Dendritic cell treated with granulocyte-macrophage colony-stimulating factor and Interleukin-4, amounts not matched to agents 40 ng/mL and 50 ng/mL, for 4 days (primary cell): ENCODE data around the gene FBXO28.

Source experiments
- H3K27ac Mint-ChIP-seq: one replicate; pipeline ENCODE4 v1.8.0; 2022; ENCODE audit warnings: mild to moderate bottlenecking, mixed read lengths
- H3K27me3 Mint-ChIP-seq: one replicate; pipeline ENCODE4 v1.8.0; 2022; ENCODE audit warnings: mild to moderate bottlenecking, mixed read lengths
- H3K36me3 Mint-ChIP-seq: one replicate; pipeline ENCODE4 v1.8.0; 2022; ENCODE audit warnings: low read depth, mixed read lengths
- H3K4me1 Mint-ChIP-seq: one replicate; pipeline ENCODE4 v1.8.0; 2022; ENCODE audit warnings: low read depth, mixed read lengths
- H3K4me3 Mint-ChIP-seq: one replicate; pipeline ENCODE4 v1.8.0; 2022; ENCODE audit warnings: mild to moderate bottlenecking, moderate library complexity, mixed read lengths
- H3K9me3 Mint-ChIP-seq: one replicate; pipeline ENCODE4 v1.8.0; 2022; ENCODE audit warnings: mixed read lengths
- intact Hi-C: fragments of 100-400 bp; cut with micrococcal nuclease; formaldehyde crosslinking; loops from one replicate; pipeline ENCODE4 v1.15.0; 2022

Gene FBXO28

GRCh38 chr1:224141693-224142092 is 27.8 kb downstream of the FBXO28 start:
- peaks cover 6% of the 10 kb centered on the region for H3K4me1 Mint-ChIP-seq
- no peak overlapping the region for H3K27ac Mint-ChIP-seq
- H3K36me3 Mint-ChIP-seq = peaks cover 77% of the 10 kb centered on the region
- H3K27me3 Mint-ChIP-seq = no peaks in the 10 kb centered on the region
- H3K9me3 Mint-ChIP-seq = no peaks in the 10 kb centered on the region
- intact Hi-C loops = no loop called here
- H3K4me3 Mint-ChIP-seq = no peak overlapping the region

- intact Hi-C loops = no loop called here
- no peaks in the 10 kb centered on the region for H3K27me3 Mint-ChIP-seq
- peaks cover 61% of the 10 kb centered on the region for H3K36me3 Mint-ChIP-seq
- no peaks in the 10 kb centered on the region for H3K4me1 Mint-ChIP-seq
- no peaks in the 10 kb centered on the region for H3K9me3 Mint-ChIP-seq
- no peak overlapping the region for H3K27ac Mint-ChIP-seq
- no peak overlapping the region for H3K4me3 Mint-ChIP-seq
Measured at GRCh38 chr1:224149709-224150108, 35.8 kb downstream of the FBXO28 start.

GRCh38 chr1:224151117-224151516 is 37.2 kb downstream of the FBXO28 start:
- Mint-ChIP-seq H3K27me3 (no peaks in the 10 kb centered on the region), H3K36me3 (peaks cover 63% of the 10 kb centered on the region), H3K27ac (no peak overlapping the region), H3K4me3 (no peak overlapping the region), H3K9me3 (no peaks in the 10 kb centered on the region), H3K4me1 (no peaks in the 10 kb centered on the region)
- intact Hi-C loops = no loop called here

DNA sequence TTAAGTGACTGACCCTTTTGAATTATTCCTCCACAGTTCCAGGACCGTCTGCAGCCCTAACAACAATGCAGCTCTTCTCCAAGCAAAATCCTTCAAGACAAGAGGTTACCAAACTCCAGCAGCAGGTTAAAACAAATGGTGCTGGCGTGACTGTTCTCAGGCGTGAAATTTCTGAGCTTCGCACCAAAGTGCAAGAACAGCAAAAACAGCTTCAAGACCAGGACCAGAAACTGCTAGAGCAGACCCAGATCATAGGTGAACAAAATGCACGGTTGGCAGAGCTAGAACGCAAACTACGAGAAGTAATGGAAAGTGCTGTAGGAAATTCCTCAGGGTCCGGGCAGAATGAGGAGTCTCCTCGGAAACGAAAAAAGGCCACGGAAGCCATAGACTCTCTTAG is 43.4 kb downstream of the FBXO28 start:
- Mint-ChIP-seq H3K27ac (no peak overlapping the region), H3K36me3 (peaks cover 71% of the 10 kb centered on the region), H3K9me3 (no peaks in the 10 kb centered on the region), H3K27me3 (no peaks in the 10 kb centered on the region), H3K4me1 (no peaks in the 10 kb centered on the region), H3K4me3 (no peak overlapping the region)
- intact Hi-C loops = no loop called here

- no peak overlapping the region for H3K27ac Mint-ChIP-seq
- intact Hi-C loops = no loop called here
- peaks cover 55% of the 10 kb centered on the region for H3K36me3 Mint-ChIP-seq
Measured at GRCh38 chr1:224159541-224159940, 45.6 kb downstream of the FBXO28 start.

GRCh38 chr1:224160171-224160682 is 46.3 kb downstream of the FBXO28 start:
- no peaks in the 10 kb centered on the region for H3K4me1 Mint-ChIP-seq
- no peak overlapping the region for H3K27ac Mint-ChIP-seq
- H3K36me3 Mint-ChIP-seq = peaks cover 52% of the 10 kb centered on the region
- intact Hi-C loops = loop anchor here (5.0 kb wide), 1 partner anchor 43 kb away; no protein-coding TSS in a partner anchor
- H3K9me3 Mint-ChIP-seq = no peaks in the 10 kb centered on the region
- no peaks in the 10 kb centered on the region for H3K27me3 Mint-ChIP-seq
- no peak overlapping the region for H3K4me3 Mint-ChIP-seq

More at GRCh38 chr1:224159541-224159940, 45.6 kb downstream of the FBXO28 start:
- no peaks in the 10 kb centered on the region for H3K27me3 Mint-ChIP-seq
- no peaks in the 10 kb centered on the region for H3K4me1 Mint-ChIP-seq
- no peak overlapping the region for H3K4me3 Mint-ChIP-seq
- no peaks in the 10 kb centered on the region for H3K9me3 Mint-ChIP-seq

DNA sequence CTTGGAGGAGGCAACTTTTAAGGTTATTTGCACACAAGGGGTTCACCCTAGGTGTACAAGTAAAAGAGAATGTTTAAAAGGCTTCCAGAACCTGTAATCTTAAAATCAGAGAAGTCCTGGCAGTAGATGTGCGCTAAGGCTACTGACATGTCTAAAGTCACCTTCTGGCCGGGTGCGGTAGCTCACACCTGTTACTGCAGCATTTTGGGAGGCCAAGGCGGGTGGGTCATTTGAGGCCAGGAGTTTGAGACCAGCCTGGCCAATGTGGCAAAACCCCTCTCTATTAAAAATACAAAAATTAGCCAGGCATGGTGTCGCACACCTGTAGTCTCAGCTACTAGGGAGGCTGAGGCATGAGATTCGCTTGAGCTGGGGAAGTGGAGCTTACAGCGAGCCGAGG is 48.9 kb downstream of the FBXO28 start:
- H3K4me3 Mint-ChIP-seq = no peak overlapping the region
- H3K4me1 Mint-ChIP-seq = no peaks in the 10 kb centered on the region
- H3K27ac Mint-ChIP-seq = no peak overlapping the region
- intact Hi-C loops = loop anchor here (5.0 kb wide), 1 partner anchor 45 kb away; no protein-coding TSS in a partner anchor
- H3K27me3 Mint-ChIP-seq = no peaks in the 10 kb centered on the region
- H3K36me3 Mint-ChIP-seq = peaks cover 27% of the 10 kb centered on the region
- H3K9me3 Mint-ChIP-seq = no peaks in the 10 kb centered on the region

DNA sequence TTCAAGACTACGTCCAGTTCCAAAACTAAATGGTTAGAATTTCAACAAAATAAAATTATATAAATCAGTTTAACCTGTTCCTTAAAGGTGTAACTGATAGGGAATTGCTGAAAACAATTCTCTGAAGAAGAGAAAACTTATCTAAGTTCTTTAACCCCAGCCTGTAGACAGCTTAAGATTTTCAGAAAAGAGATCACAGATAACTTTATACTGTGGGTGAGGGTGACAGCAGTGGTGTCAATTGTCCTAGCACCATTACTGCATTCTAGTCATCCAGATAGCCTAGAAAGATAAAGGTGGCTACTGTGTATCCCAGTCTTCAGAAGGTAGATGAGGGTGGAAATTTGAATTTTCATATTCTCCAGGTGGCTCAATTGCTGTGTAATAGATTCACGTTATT is 49.4 kb downstream of the FBXO28 start:
- no peaks in the 10 kb centered on the region for H3K4me1 Mint-ChIP-seq
- no peaks in the 10 kb centered on the region for H3K9me3 Mint-ChIP-seq

GRCh38 chr1:224168859-224169380 is 55.0 kb downstream of the FBXO28 start:
- peaks cover 2% of the 10 kb centered on the region for H3K27me3 Mint-ChIP-seq
- peak overlapping the region; percentile 74 for H3K27ac Mint-ChIP-seq
- peaks cover 40% of the 10 kb centered on the region for H3K4me1 Mint-ChIP-seq
- H3K9me3 Mint-ChIP-seq = no peaks in the 10 kb centered on the region
- H3K4me3 Mint-ChIP-seq = peak overlapping the region; percentile 54
- H3K36me3 Mint-ChIP-seq = no peaks in the 10 kb centered on the region
- intact Hi-C loops = loop anchor here (2.0 kb wide), 1 partner anchor 14 kb away; the partner anchor contains the start of gene DEGS1

More for the DNA sequence above, 49.4 kb downstream of the FBXO28 start:
- H3K27me3 Mint-ChIP-seq = no peaks in the 10 kb centered on the region
- peaks cover 21% of the 10 kb centered on the region for H3K36me3 Mint-ChIP-seq
- no peak overlapping the region for H3K27ac Mint-ChIP-seq
- H3K4me3 Mint-ChIP-seq = no peak overlapping the region
- intact Hi-C loops = loop anchor here (5.0 kb wide), 1 partner anchor 46 kb away; no protein-coding TSS in a partner anchor

- Mint-ChIP-seq H3K4me3 (peak overlapping the region; percentile 44), H3K4me1 (peaks cover 40% of the 10 kb centered on the region), H3K27ac (peak overlapping the region; percentile 74), H3K27me3 (peaks cover 2% of the 10 kb centered on the region), H3K9me3 (no peaks in the 10 kb centered on the region), H3K36me3 (no peaks in the 10 kb centered on the region)
- intact Hi-C loops = loop anchor here (2.0 to 5.0 kb wide), 2 partner anchors 13 to 78 kb away; partner anchors contain the start of gene DEGS1
Measured at GRCh38 chr1:224169718-224170270, 55.9 kb downstream of the FBXO28 start.

DNA sequence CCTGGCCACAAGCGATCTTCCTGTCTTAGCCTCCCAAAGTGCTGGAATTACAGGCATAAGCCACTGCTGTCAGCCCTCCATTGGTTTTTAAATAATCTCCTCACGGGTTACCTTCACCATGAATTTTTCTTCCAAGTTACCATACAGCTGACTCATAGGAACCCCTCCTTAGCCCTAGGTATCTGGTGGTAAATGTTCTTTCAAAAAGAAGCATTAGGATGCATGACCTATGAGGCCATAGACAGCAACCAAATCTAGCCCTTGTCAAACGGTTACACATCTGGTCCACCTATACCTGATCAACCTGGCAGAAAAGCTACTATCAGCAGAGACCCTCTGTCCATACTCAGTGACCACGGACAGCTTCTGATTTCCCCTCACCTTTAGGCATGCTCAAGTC is 56.4 kb downstream of the FBXO28 start:
- Mint-ChIP-seq H3K4me1 (peaks cover 41% of the 10 kb centered on the region), H3K27ac (peak overlapping the region; percentile 39), H3K4me3 (no peak overlapping the region), H3K36me3 (no peaks in the 10 kb centered on the region), H3K27me3 (peaks cover 2% of the 10 kb centered on the region), H3K9me3 (no peaks in the 10 kb centered on the region)
- intact Hi-C loops = loop anchor here (5.0 kb wide), 1 partner anchor 77 kb away; no protein-coding TSS in a partner anchor

DNA sequence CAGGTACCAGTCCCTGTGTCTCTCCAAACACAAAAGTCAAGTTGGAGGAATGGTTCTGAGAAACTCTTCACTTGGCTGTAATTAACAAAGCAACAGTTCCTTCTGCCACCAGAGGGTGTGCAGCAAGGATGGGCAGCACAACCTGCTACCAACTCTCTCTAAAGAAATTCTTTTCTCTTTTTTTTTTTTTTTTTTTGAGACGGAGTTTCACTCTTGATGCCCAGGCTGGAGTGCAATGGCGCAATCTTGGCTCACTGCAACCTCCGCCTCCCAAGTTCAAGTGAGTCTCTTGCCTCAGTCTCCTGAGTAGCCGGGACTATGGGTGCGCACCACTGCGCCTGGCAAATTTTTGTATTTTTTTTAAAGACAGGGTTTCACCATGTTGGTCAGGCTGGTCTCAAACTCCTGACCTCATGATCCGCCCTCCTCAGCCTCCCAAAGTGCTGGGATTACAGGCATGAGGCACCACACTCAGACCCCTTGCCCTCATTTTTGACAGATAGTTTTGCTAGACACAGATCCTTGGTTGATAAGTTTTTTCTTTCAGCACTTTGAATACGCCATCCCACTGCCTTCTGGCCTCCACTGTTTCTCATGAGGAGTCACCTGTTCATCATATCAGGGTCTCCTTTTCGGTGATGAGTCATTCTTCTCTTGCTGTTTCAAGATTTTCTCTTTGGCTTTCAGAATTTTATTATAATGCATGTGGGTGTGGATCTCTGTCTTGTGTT is 57.0 kb downstream of the FBXO28 start:
- H3K9me3 Mint-ChIP-seq = no peaks in the 10 kb centered on the region
- no peaks in the 10 kb centered on the region for H3K36me3 Mint-ChIP-seq
- no peak overlapping the region for H3K4me3 Mint-ChIP-seq
- intact Hi-C loops = loop anchor here (5.0 kb wide), 1 partner anchor 76 kb away; no protein-coding TSS in a partner anchor
- peak overlapping the region; percentile 39 for H3K27ac Mint-ChIP-seq
- peaks cover 8% of the 10 kb centered on the region for H3K27me3 Mint-ChIP-seq
- peaks cover 47% of the 10 kb centered on the region for H3K4me1 Mint-ChIP-seq

GRCh38 chr1:224172229-224172628 is 58.3 kb downstream of the FBXO28 start:
- no peaks in the 10 kb centered on the region for H3K36me3 Mint-ChIP-seq
- no peak overlapping the region for H3K27ac Mint-ChIP-seq
- peaks cover 49% of the 10 kb centered on the region for H3K4me1 Mint-ChIP-seq
- H3K4me3 Mint-ChIP-seq = no peak overlapping the region
- H3K9me3 Mint-ChIP-seq = no peaks in the 10 kb centered on the region
- intact Hi-C loops = loop anchor here (5.0 kb wide), 1 partner anchor 75 kb away; no protein-coding TSS in a partner anchor
- peaks cover 12% of the 10 kb centered on the region for H3K27me3 Mint-ChIP-seq

DNA sequence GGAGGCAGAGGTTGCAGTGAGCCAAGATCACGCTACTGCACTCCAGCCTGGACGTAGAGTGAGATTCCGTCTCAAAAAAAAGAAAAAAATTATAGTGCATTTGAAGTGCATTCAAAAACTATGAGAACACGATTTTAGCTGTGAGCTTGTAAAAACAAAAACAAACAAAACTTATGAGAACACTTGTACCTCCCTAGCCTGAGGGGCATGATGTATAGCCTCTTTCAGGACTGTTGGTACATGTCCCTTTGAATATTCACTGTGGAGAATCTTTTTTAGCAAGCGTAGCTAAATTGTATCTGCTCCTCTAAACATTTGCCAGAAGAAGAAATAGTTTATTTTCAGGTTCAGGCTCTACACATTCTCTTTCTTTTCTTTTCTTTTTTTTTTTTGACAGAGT is 59.6 kb downstream of the FBXO28 start:
- H3K27me3 Mint-ChIP-seq = peaks cover 12% of the 10 kb centered on the region

More for the DNA sequence above, 59.6 kb downstream of the FBXO28 start:
- intact Hi-C loops = loop anchor here (5.0 kb wide), 1 partner anchor 74 kb away; no protein-coding TSS in a partner anchor
- peaks cover 49% of the 10 kb centered on the region for H3K4me1 Mint-ChIP-seq
- H3K4me3 Mint-ChIP-seq = no peak overlapping the region
- no peak overlapping the region for H3K27ac Mint-ChIP-seq
- no peaks in the 10 kb centered on the region for H3K9me3 Mint-ChIP-seq
- no peaks in the 10 kb centered on the region for H3K36me3 Mint-ChIP-seq
